GM12878 (cell line): Measurements from ENCODE around the gene MCTP2. TPM values are rescaled to one million over a fixed set of nuclear protein-coding genes. Genes with fewer than 3 reads are reported as not detected.

Experiments used
- ATAC-seq: fragments of 200-7000 bp; cut with Tn5 transposase; 3 replicates; pipeline ENCODE4 v1.9.1; 2020; ENCODE audit warnings: mild to moderate bottlenecking, moderate library complexity
- BruUV-seq: library from RNA; stranded (reverse); fragments of 400-500 nt; replicated peaks from 2 replicates; lab custom pipeline; 2021; lab: Mats Ljungman, UMichigan
- CTCF ChIA-PET: fragments of 300-600 bp; sonication (Branson Sonifier 250); formaldehyde crosslinking; extraction: SDS; loops from one replicate; lab custom pipeline; 2021; ENCODE audit warnings: inconsistent platforms; lab: Yijun Ruan, JAX
- POLR2A ChIA-PET: fragments of 350-600 bp; formaldehyde crosslinking; extraction: SDS; loops from one replicate; lab custom pipeline; 2021; ENCODE audit warnings: inconsistent platforms; lab: Charles Lee
- RAD21 ChIA-PET: fragments of 300-600 bp; sonication (Branson Sonifier 250); formaldehyde crosslinking; loops from one replicate; lab custom pipeline; 2023; ENCODE audit warnings: antibody characterized with exemption; ENCODE audit not compliant: unreplicated experiment; lab: Charles Lee
- SMC1A ChIA-PET: fragments of 300-600 bp; sonication (Branson Sonifier 250); formaldehyde crosslinking; loops from one replicate; lab custom pipeline; 2023; ENCODE audit not compliant: unreplicated experiment, uncharacterized antibody; lab: Charles Lee
- DNase-seq: peaks from one replicate; pipeline ENCODE4 v3.0.0-alpha.2; 2011; ENCODE audit warnings: low read depth, low spot score
- FAIRE-seq: peaks from 3 replicates; lab custom pipeline; 2011; peaks lifted over from hg19 to GRCh38; lab: Jason Lieb, UNC
- H2AFZ ChIP-seq: 2 replicates; pipeline ENCODE4 v1.6.0; 2011; ENCODE audit warnings: low read depth, low read length, control low read depth; ENCODE audit not compliant: control insufficient read depth
- H3K27ac ChIP-seq: 2 replicates; pipeline ENCODE4 v1.5.1; 2011; ENCODE audit warnings: control low read depth; ENCODE audit not compliant: control insufficient read depth, insufficient read depth
- H3K27me3 ChIP-seq, 2 experiments: replicated peaks in 1 of 2; 2 replicates each; pipeline versions ENCODE4 v1.6.0 to v1.6.1; 2011; ENCODE audit warnings: low read length in 1 of 2; ENCODE audit not compliant: control insufficient read depth in 2 of 2, insufficient read depth in 2 of 2
- H3K36me3 ChIP-seq, 2 experiments: 2 replicates each; pipeline ENCODE4 v1.5.1; 2011; ENCODE audit warnings: low read length in 1 of 2; ENCODE audit not compliant: control insufficient read depth in 2 of 2, insufficient read depth in 2 of 2
- H3K4me1 ChIP-seq: 2 replicates; pipeline ENCODE4 v1.6.1; 2011; ENCODE audit warnings: mild to moderate bottlenecking, low read length, moderate library complexity, mixed read lengths; ENCODE audit not compliant: control insufficient read depth, insufficient read depth
- H3K4me2 ChIP-seq: 2 replicates; pipeline ENCODE4 v1.6.0; 2011; ENCODE audit warnings: control low read depth; ENCODE audit not compliant: control insufficient read depth, insufficient read depth
- H3K4me3 ChIP-seq: fragments of 200-600 bp; sonication (generic); 2 replicates; pipeline ENCODE4 v1.5.1; 2016
- H3K79me2 ChIP-seq: 2 replicates; pipeline ENCODE4 v1.6.0; 2011; ENCODE audit warnings: low read length; ENCODE audit not compliant: control insufficient read depth, insufficient read depth
- H3K9ac ChIP-seq: 2 replicates; pipeline ENCODE4 v1.8.0; 2011; ENCODE audit warnings: low read length, control low read depth, mixed read lengths; ENCODE audit not compliant: control insufficient read depth, insufficient read depth
- H3K9me3 ChIP-seq: replicated peaks from 3 replicates; pipeline ENCODE4 v1.5.1; 2011; ENCODE audit warnings: mild to moderate bottlenecking, low read length; ENCODE audit not compliant: control insufficient read depth, insufficient read depth
- H4K20me1 ChIP-seq: 2 replicates; pipeline ENCODE4 v1.6.0; 2011; ENCODE audit not compliant: control insufficient read depth, insufficient read depth
- ASH2L ChIP-seq: fragments of 300-600, 200-600 bp; sonication (generic); IDR thresholded peaks from 2 replicates; pipeline ENCODE4 v1.6.1; 2017; ENCODE audit warnings: low read depth, mild to moderate bottlenecking, borderline replicate concordance
- BCL11A ChIP-seq: IDR thresholded peaks from 2 replicates; pipeline ENCODE4 v1.6.1; 2011; ENCODE audit warnings: low read depth, low read length
- CBX5 ChIP-seq: sonication (generic); IDR thresholded peaks from 2 replicates; pipeline ENCODE4 v1.6.1; 2016; ENCODE audit warnings: low read depth, moderate library complexity, mild to moderate bottlenecking, inconsistent platforms
- CHD4 ChIP-seq: fragments of 200-600 bp; sonication (generic); IDR thresholded peaks from 2 replicates; pipeline ENCODE4 v1.6.1; 2016; ENCODE audit warnings: mild to moderate bottlenecking
- CREB1 ChIP-seq: IDR thresholded peaks from 2 replicates; pipeline ENCODE4 v1.6.1; 2012; ENCODE audit warnings: low read depth, mild to moderate bottlenecking, inconsistent platforms
- FOS ChIP-seq: IDR thresholded peaks from 3 replicates; pipeline ENCODE4 v1.6.1; 2011; ENCODE audit warnings: borderline replicate concordance; ENCODE audit not compliant: insufficient read length; ENCODE audit errors: extremely low read depth
- NFIC ChIP-seq: IDR thresholded peaks from 2 replicates; pipeline ENCODE4 v1.6.1; 2012; ENCODE audit warnings: low read depth, mild to moderate bottlenecking, inconsistent platforms, low read length, moderate library complexity
- NFXL1 ChIP-seq: fragments of 450-650 bp; IDR thresholded peaks from 2 replicates; pipeline ENCODE4 v1.6.1; 2017; ENCODE audit warnings: antibody characterized with exemption, mild to moderate bottlenecking, borderline replicate concordance
- NFYB ChIP-seq: IDR thresholded peaks from 2 replicates; pipeline ENCODE4 v1.6.1; 2011; ENCODE audit warnings: low read depth, mild to moderate bottlenecking, low read length, improper control_type of control experiment, moderate library complexity; ENCODE audit not compliant: insufficient read depth
- NRF1 ChIP-seq: conservative IDR thresholded peaks from 2 replicates; pipeline ENCODE4 v1.6.1; 2011; ENCODE audit warnings: mild to moderate bottlenecking, low read depth, low read length, improper control_type of control experiment
- POU2F2 ChIP-seq: IDR thresholded peaks from 3 replicates; pipeline ENCODE4 v1.6.1; 2011; ENCODE audit warnings: low read depth, mild to moderate bottlenecking, low read length, borderline replicate concordance
- RELA ChIP-seq: fragments of 450-650 bp; IDR thresholded peaks from 2 replicates; pipeline ENCODE4 v1.8.0; 2014; ENCODE audit warnings: borderline replicate concordance; ENCODE audit not compliant: partially characterized antibody
- TARDBP ChIP-seq: IDR thresholded peaks from 2 replicates; pipeline ENCODE4 v1.6.1; 2016; ENCODE audit warnings: borderline replicate concordance
- TCF7 ChIP-seq: IDR thresholded peaks from 2 replicates; pipeline ENCODE4 v1.6.1; 2014; ENCODE audit warnings: antibody characterized with exemption, borderline replicate concordance
- ZNF622 ChIP-seq: fragments of 450-650 bp; IDR thresholded peaks from 2 replicates; pipeline ENCODE4 v1.6.1; 2017; ENCODE audit warnings: mild to moderate bottlenecking, inconsistent platforms
- WGBS: methylation state at CpG from one replicate; pipeline ENCODE4 v1.1.6; 2016; ENCODE audit warnings: low lambda C conversion rate; ENCODE audit not compliant: insufficient replicate concordance, insufficient coverage; ENCODE audit errors: missing lambda C conversion rate; 5-methylcytosine and 5-hydroxymethylcytosine counted together
- in situ Hi-C: fragments of 300-500 bp; cut with MboI; formaldehyde crosslinking; loops from 9 replicates; pipeline ENCODE4 v1.14.3; 2018; ENCODE audit warnings: mixed read lengths
- intact Hi-C: fragments of 100-400 bp; cut with micrococcal nuclease; formaldehyde crosslinking; loops from one replicate; pipeline ENCODE4 v1.14.2; 2022; ENCODE audit not compliant: unreplicated experiment
- polyA plus RNA-seq, 11 experiments: library from polyadenylated mRNA; depleted of rRNA in 4 of 11; unstranded in 6 of 11; stranded (reverse) in 5 of 11; fragments of >200 nt; fragmentation: Nextera tagmentation in 4 of 11; fragmentation: Illumina TruSeq in 1 of 11; extraction: Ambion mirVana in 4 of 11; extraction: Trizol in 1 of 11; gene quantifications; 1 replicate in 1 of 11; 2 replicates in 10 of 11; pipeline versions ENCODE4 v1.2.1 to v1.2.3, GENCODE V29; 2011 to 2016; ENCODE audit warnings: inconsistent platforms in 2 of 11, missing spikeins in 2 of 11, low read depth in 1 of 11
- total RNA-seq, 4 experiments: library from RNA; depleted of rRNA in 3 of 4; stranded (reverse); fragments of >200 nt in 3 of 4; fragmentation: Illumina TruSeq in 1 of 4; extraction: Trizol in 1 of 4; gene quantifications; 2 replicates each; pipeline versions ENCODE4 v1.2.1 to v1.2.3, GENCODE V29; 2013 to 2021
- TF ChIP-seq, protein P1 (sequence below): IDR thresholded peaks from 2 replicates; pipeline ENCODE4 v1.6.1; 2011; ENCODE audit warnings: low read depth, low read length, improper control_type of control experiment, borderline replicate concordance

MCTP2 gene
- total and polyA plus RNA-seq, 10 of the 15 experiments (the other 5 are each of a cell fraction or from before 2014, with no cell fraction given): 0.24 to 48.5 (median 0.88) TPM

DNA sequence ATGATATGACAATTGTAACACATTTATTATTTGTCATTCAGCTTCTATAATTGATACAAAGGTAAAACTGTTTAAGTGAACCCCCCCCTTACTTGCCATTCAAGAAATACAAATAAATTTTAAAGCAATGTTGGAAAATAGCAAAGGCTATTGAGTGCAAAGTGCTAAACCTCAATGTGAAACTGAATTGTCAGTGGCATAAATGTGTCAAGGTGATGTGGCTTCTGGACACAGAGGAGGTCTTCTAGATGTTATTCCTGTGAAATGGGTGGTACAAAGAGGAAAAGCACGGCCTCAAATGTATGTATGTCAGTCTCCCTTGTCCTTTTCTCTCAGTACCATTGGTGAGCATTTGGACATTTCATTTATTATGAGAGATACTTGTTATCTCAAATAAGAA is 149.4 kb downstream of the MCTP2 start:
- DNase-seq: no peak
- H3K79me2 ChIP-seq: no peaks in the 10 kb centered on the region
- H3K4me1 ChIP-seq: no peaks in the 10 kb centered on the region
- H3K27me3 ChIP-seq: no peaks in the 10 kb centered on the region
- ATAC-seq: no peak
- H4K20me1 ChIP-seq: no peaks in the 10 kb centered on the region
- CTCF ChIA-PET: no interaction called here
- in situ Hi-C loops: no loop called here
- POLR2A ChIA-PET: no interaction called here
- no peak overlapping the region for H3K27ac ChIP-seq
- H3K4me2 ChIP-seq: no peak overlapping the region
- intact Hi-C loops: no loop called here
- H3K36me3 ChIP-seq: no peaks in the 10 kb centered on the region
- BruUV-seq: no TSS peak
- H2AFZ ChIP-seq: no peak overlapping the region
- SMC1A ChIA-PET: interaction anchor here (1.5 kb wide), 1 partner anchor 16 kb away, joined by 4 read pairs; no protein-coding TSS in a partner anchor
- FAIRE-seq: no peak
- 0% methylated on average over 1 of the region's 1 CpG for WGBS
- H3K9me3 ChIP-seq: no peaks in the 10 kb centered on the region
- TF ChIP-seq ASH2L (no peak), CREB1 (no peak), BCL11A (no peak), POU2F2 (no peak)
- TF ChIP-seq, protein P1, sequence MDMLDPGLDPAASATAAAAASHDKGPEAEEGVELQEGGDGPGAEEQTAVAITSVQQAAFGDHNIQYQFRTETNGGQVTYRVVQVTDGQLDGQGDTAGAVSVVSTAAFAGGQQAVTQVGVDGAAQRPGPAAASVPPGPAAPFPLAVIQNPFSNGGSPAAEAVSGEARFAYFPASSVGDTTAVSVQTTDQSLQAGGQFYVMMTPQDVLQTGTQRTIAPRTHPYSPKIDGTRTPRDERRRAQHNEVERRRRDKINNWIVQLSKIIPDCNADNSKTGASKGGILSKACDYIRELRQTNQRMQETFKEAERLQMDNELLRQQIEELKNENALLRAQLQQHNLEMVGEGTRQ: no peak
- TF ChIP-seq, all 136 proteins: peak for 0
- H3K9ac ChIP-seq: no peak overlapping the region
- no peak overlapping the region for H3K4me3 ChIP-seq
- RAD21 ChIA-PET: no interaction called here

DNA sequence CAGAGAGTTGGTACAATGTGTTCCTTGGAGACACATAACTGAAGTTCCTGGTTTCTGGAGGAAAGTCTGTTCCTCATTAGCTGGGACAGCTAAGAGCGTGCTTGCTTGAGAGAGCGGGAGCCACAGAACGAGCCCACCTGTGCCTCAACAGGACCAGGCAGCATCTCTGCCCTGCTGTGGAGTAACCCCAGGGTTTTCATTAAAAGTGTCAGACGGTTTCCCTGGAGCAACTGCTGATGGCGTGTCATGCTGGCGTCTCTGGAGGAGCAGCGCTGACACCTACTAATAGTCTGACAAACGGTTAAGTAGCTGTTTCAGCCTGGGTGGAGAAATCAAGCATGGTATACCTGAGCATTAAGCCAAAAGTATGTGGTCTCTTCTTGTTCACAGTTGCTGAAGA is 150.0 kb downstream of the MCTP2 start:
- no peaks in the 10 kb centered on the region for H3K36me3 ChIP-seq
- ChIA-PET RAD21 (no interaction called here), CTCF (no interaction called here), SMC1A (interaction anchor here (1.5 kb wide), 1 partner anchor 16 kb away, joined by 4 read pairs; no protein-coding TSS in a partner anchor), POLR2A (no interaction called here)
- H3K9ac ChIP-seq: no peak overlapping the region
- intact Hi-C loops: no loop called here
- no peak for TF ChIP-seq NRF1
- TF ChIP-seq NFXL1: no peak
- TF ChIP-seq TARDBP: no peak
- no peak for TF ChIP-seq NFIC
- TF ChIP-seq ZNF622: no peak
- TF ChIP-seq CBX5: no peak
- TF ChIP-seq TCF7: no peak
- TF ChIP-seq FOS: no peak
- TF ChIP-seq, protein P1: no peak
- TF ChIP-seq NFYB: no peak
- TF ChIP-seq RELA: no peak
- no peak for TF ChIP-seq CHD4
- H3K4me1 ChIP-seq: no peaks in the 10 kb centered on the region
- H3K9me3 ChIP-seq: no peaks in the 10 kb centered on the region
- 54% methylated on average over 8 of the region's 8 CpGs for WGBS
- ATAC-seq: no peak
- no peaks in the 10 kb centered on the region for H3K27me3 ChIP-seq
- no peak for FAIRE-seq
- DNase-seq: no peak
- H4K20me1 ChIP-seq: no peaks in the 10 kb centered on the region
- H3K27ac ChIP-seq: no peak overlapping the region
- H3K4me2 ChIP-seq: no peak overlapping the region
- in situ Hi-C loops: no loop called here
- no peak overlapping the region for H3K4me3 ChIP-seq
- BruUV-seq: no TSS peak
- no peaks in the 10 kb centered on the region for H3K79me2 ChIP-seq
- H2AFZ ChIP-seq: no peak overlapping the region
